Psoas muscle (tissue), 8 donors: ENCODE results near the gene CAMK1D. TPM values are rescaled to one million over a fixed set of nuclear protein-coding genes. Genes with fewer than 3 reads are reported as not detected.

ENCODE experiments used
- ATAC-seq, 4 donors: fragments of 200-7000 bp; cut with Tn5 transposase; one replicate each; pipeline ENCODE4 v1.9.1; 2020; ENCODE audit warnings: moderate library complexity in 3 of 4, mild to moderate bottlenecking in 2 of 4
- DNase-seq, 2 donors: peaks; one replicate each; pipeline ENCODE4 v3.0.0-alpha.2; 2020
- H3K27ac ChIP-seq: fragments of 200-600 bp; one replicate; pipeline ENCODE4 v1.8.0; 2022
- H3K27me3 ChIP-seq, 3 donors: fragments of 200-600 bp in 1 of 3; one replicate each; pipeline versions ENCODE4 v1.6.1 to v1.8.0; 2013 to 2022; ENCODE audit warnings: low read length in 2 of 3, mild to moderate bottlenecking in 2 of 3, moderate library complexity in 1 of 3; ENCODE audit not compliant: insufficient read depth in 3 of 3
- H3K36me3 ChIP-seq, 2 donors: fragments of 200-600 bp in 1 of 2; one replicate each; pipeline versions ENCODE4 v1.6.1 to v1.8.0; 2013 to 2022; ENCODE audit warnings: low read depth in 1 of 2, mild to moderate bottlenecking in 1 of 2, moderate library complexity in 1 of 2; ENCODE audit not compliant: insufficient read depth in 1 of 2
- H3K4me1 ChIP-seq: fragments of 200-600 bp; one replicate; pipeline ENCODE4 v1.8.0; 2022
- H3K4me3 ChIP-seq: fragments of 200-600 bp; one replicate; pipeline ENCODE4 v1.8.0; 2022; ENCODE audit warnings: mild to moderate bottlenecking
- H3K9me3 ChIP-seq: fragments of 200-600 bp; one replicate; pipeline ENCODE4 v1.8.0; 2022
- CTCF ChIP-seq: fragments of 200-600 bp; IDR thresholded peaks from one replicate; pipeline ENCODE4 v1.8.0; 2022; ENCODE audit warnings: antibody characterized with exemption
- WGBS, 3 donors: extraction: QIAGEN DNeasy Blood & Tissue Kit; methylation state at CpG; one replicate each; pipeline versions ENCODE4 v1.1.6 to v1.1.7; 2013; 5-methylcytosine and 5-hydroxymethylcytosine counted together
- intact Hi-C, 2 donors: fragments of 100-400 bp; cut with DNase I; formaldehyde crosslinking; loops; one replicate each; pipeline versions ENCODE4 v1.11.0 to v1.14.2; 2022
- polyA plus RNA-seq, 3 donors: library from polyadenylated mRNA; stranded (reverse); fragments of 200-250 nt; gene quantifications; one replicate each; pipeline ENCODE4 v1.2.3, GENCODE V29; 2013
- total RNA-seq, 4 donors: library from RNA; stranded (reverse); fragmentation: NEBNext Ultra II Directional in 2 of 4; extraction: Animal tissue kit (Norgen Biotek cat#: 25700) in 2 of 4; gene quantifications; one replicate each; pipeline versions ENCODE4 v1.2.1 to v1.2.4, GENCODE V29; 2021 to 2023
- donor health status: healthy with polysubstance abuse.
- donor health status: DM: no; HTN: no; CAD: no; lungs with moderate emphysema.
- donor health status: Bipolar disorder and iron deficiency.
- donor health status: healthy.
- donor health status: DM: yes; HTN: yes; CAD: no.
- donor health status: DM: no; HTN: no; CAD: no.
- donor health status: DM: no; HTN: no; CAD: no.
- donor health status: DM: yes; HTN: yes; CAD: no.

Gene CAMK1D
- total and polyA plus RNA-seq, 7 donors = 0.39 to 1.8 (median 0.53) TPM

DNA sequence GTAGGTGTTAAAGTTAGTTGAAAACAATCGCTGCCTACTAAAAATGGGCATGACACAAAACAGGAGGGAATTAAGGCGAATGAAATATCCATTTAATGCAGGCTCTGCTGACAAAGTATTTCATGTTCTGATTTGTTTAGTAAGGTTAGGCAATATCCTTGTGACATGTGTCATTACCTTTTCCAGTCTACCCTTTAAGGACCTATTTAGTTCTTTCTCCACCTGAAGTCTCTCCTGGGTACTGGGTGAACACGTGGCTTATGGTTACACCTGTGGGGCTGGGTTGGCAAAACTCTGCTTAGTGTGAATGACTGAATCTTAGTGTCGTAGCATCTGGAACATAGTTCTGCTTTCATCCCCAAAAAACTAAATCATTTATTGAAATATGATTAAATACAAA lies 338.6 kb downstream of the CAMK1D start:
- Histone ChIP-seq H3K27ac (no peak overlapping the region), H3K27me3 (no peaks in the 10 kb centered on the region), H3K4me1 (no peaks in the 10 kb centered on the region), H3K9me3 (no peaks in the 10 kb centered on the region), H3K36me3 (no peaks in the 10 kb centered on the region), H3K4me3 (no peak overlapping the region)
- ATAC-seq = no peak
- no peak for DNase-seq
- WGBS, 3 donors = 75 to 84% (median 80%) methylated on average over 4 of the region's 4 CpGs
- TF ChIP-seq CTCF = no peak
- intact Hi-C loops = no loop called here

DNA sequence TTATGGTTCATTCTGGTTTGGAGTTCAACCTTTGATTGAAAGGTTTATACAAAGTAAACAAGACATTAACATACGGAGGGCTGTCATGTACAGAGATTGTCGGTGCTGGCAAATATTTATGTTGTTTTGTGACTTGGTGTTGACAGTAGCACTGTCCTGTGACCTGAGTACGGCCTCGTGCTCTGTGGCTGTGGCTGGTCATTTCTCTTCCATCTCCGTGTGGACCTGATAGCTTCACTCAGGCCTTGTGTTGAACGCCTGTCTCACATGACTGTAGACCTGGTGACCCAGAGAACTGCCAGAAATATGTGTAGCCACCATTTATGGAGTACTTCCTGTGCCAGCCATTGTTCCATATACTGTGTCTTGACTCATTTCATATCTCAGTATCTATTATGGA lies 340.5 kb downstream of the CAMK1D start:
- no peak for TF ChIP-seq CTCF
- no peaks in the 10 kb centered on the region for H3K9me3 ChIP-seq

DNA sequence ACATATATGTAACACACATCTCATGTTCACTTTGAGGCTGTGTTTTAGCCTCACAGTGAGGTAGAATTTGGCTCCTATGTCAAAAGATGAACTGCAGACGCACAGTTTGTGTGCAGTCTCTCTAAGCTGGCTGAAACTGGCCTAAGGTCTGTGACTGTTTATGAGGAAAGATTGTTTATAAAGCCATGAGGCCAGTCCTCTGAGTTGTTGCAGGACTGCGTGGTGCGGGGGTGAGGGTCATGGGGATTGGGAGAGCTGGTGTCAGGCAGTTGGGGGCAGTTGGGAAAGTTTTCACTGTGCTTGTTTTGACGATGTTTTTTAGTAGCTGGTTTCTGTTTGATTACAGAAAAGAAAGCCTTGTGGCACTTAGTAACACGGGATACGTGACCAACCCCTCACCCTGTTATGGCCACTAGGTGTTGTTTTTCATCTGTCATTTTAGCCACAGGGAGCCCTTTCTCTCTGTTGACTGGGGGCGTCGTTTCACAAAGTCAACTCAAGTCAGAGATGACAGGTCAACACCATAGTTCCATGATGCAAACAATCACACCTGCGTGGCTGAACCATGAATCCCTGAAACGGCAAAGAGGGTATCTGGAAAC lies 341.3 kb downstream of the CAMK1D start:
- no peak overlapping the region for H3K27ac ChIP-seq
- intact Hi-C loops = no loop called here

More for the DNA sequence above, 340.5 kb downstream of the CAMK1D start:
- intact Hi-C loops = no loop called here
- Histone ChIP-seq H3K27me3 (no peaks in the 10 kb centered on the region), H3K36me3 (no peaks in the 10 kb centered on the region), H3K4me3 (no peak overlapping the region), H3K27ac (no peak overlapping the region), H3K4me1 (no peaks in the 10 kb centered on the region)
- no peak for ATAC-seq
- DNase-seq = no peak
- 88 to 91% (median 89%) methylated on average over 6 of the region's 6 CpGs for WGBS, 3 donors

GRCh38 chr10:12691596-12691995 lies 342.2 kb downstream of the CAMK1D start:
- Histone ChIP-seq H3K4me3 (no peak overlapping the region), H3K27me3 (no peaks in the 10 kb centered on the region), H3K27ac (no peak overlapping the region), H3K4me1 (no peaks in the 10 kb centered on the region), H3K36me3 (no peaks in the 10 kb centered on the region), H3K9me3 (no peaks in the 10 kb centered on the region)
- no peak for TF ChIP-seq CTCF
- intact Hi-C loops = no loop called here
- DNase-seq = no peak
- ATAC-seq = no peak
- WGBS, 3 donors = 74 to 78% (median 77%) methylated on average over 7 of the region's 7 CpGs

More for the DNA sequence above, 341.3 kb downstream of the CAMK1D start:
- H3K9me3 ChIP-seq = no peaks in the 10 kb centered on the region
- H3K36me3 ChIP-seq = no peaks in the 10 kb centered on the region
- TF ChIP-seq CTCF = no peak
- no peaks in the 10 kb centered on the region for H3K4me1 ChIP-seq
- DNase-seq (no peak), ATAC-seq (no peak)
- H3K27me3 ChIP-seq = no peaks in the 10 kb centered on the region
- WGBS, 3 donors = 64 to 69% (median 65%) methylated on average over 10 of the region's 10 CpGs
- no peak overlapping the region for H3K4me3 ChIP-seq

- H3K27ac ChIP-seq = no peak overlapping the region
- intact Hi-C loops = no loop called here
- ATAC-seq = no peak
Observed at GRCh38 chr10:12697764-12698163, 348.4 kb downstream of the CAMK1D start.

More at GRCh38 chr10:12697764-12698163, 348.4 kb downstream of the CAMK1D start:
- Histone ChIP-seq H3K36me3 (no peaks in the 10 kb centered on the region), H3K4me1 (no peaks in the 10 kb centered on the region), H3K9me3 (no peaks in the 10 kb centered on the region), H3K4me3 (no peak overlapping the region), H3K27me3 (no peaks in the 10 kb centered on the region)
- DNase-seq = no peak
- WGBS, 3 donors = 73 to 87% (median 85%) methylated on average over 9 of the region's 9 CpGs
- no peak for TF ChIP-seq CTCF
